ENCODE data around the gene SPACA4. TPM values are rescaled to one million over a fixed set of nuclear protein-coding genes. Genes with fewer than 3 reads are reported as not detected.

SPACA4 gene
- total and polyA plus RNA-seq, 9 of the 15 experiments (the other 6 are each of a cell fraction or from before 2014, with no cell fraction given), result not detected

GRCh38 chr19:48637948-48638830 lies 31.6 kb downstream of the SPACA4 start (continued):
- TF ChIP-seq GTF2B (IDR thresholded peaks at IDR 0.05; ENCODE audit: extremely low read depth, insufficient read length), result no peak
- peak; percentile 41; the same call in 1 of the 2 replicates for TF ChIP-seq ESRRA (IDR thresholded peaks at IDR 0.05; ENCODE audit: borderline replicate concordance, low read depth)
- 0 out of 2 replicates have a peak, but pooled peaks have one; percentile 8 for TF ChIP-seq C11orf30 (IDR thresholded peaks at IDR 0.05; ENCODE audit: low read depth)
- peak; percentile 29 for TF ChIP-seq POLR2B (IDR thresholded peaks at IDR 0.05; ENCODE audit: low read depth, partially characterized antibody)
- TF ChIP-seq RNF2 (IDR thresholded peaks at IDR 0.05), result peak; percentile 63
- TF ChIP-seq MAFF (IDR thresholded peaks at IDR 0.05; ENCODE audit: low read length), result peak; percentile 72
- TF ChIP-seq, protein P1, sequence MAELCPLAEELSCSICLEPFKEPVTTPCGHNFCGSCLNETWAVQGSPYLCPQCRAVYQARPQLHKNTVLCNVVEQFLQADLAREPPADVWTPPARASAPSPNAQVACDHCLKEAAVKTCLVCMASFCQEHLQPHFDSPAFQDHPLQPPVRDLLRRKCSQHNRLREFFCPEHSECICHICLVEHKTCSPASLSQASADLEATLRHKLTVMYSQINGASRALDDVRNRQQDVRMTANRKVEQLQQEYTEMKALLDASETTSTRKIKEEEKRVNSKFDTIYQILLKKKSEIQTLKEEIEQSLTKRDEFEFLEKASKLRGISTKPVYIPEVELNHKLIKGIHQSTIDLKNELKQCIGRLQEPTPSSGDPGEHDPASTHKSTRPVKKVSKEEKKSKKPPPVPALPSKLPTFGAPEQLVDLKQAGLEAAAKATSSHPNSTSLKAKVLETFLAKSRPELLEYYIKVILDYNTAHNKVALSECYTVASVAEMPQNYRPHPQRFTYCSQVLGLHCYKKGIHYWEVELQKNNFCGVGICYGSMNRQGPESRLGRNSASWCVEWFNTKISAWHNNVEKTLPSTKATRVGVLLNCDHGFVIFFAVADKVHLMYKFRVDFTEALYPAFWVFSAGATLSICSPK (IDR thresholded peaks at IDR 0.05; ENCODE audit: borderline replicate concordance), result peak; percentile 89; the same call in 1 of the 2 replicates
- TF ChIP-seq ZEB2 (IDR thresholded peaks at IDR 0.05), result peak; percentile 27; the same call in 1 of the 2 replicates
- TF ChIP-seq DMBX1 (CRISPR knock-in tag; IDR thresholded peaks at IDR 0.05; ENCODE audit: borderline replicate concordance), result no peak
- TF ChIP-seq ZC3H8 (IDR thresholded peaks at IDR 0.05), result 0 out of 2 replicates have a peak, but pooled peaks have one; percentile 16
- TF ChIP-seq ETV1 (tag; conservative IDR thresholded peaks at IDR 0.05; ENCODE audit: low read depth), result peak; percentile 33; the same call in 1 of the 2 replicates
- peak; percentile 65 for TF ChIP-seq E2F8 (IDR thresholded peaks at IDR 0.05; ENCODE audit: low read depth, partially characterized antibody)
- TF ChIP-seq CBFA2T3 (IDR thresholded peaks at IDR 0.05), result 0 out of 2 replicates have a peak, but pooled peaks have one; percentile 4
- TF ChIP-seq ZNF740 (CRISPR knock-in tag; IDR thresholded peaks at IDR 0.05), result peak; percentile 99
- TF ChIP-seq ZNF740 (tag; IDR thresholded peaks at IDR 0.05), result peak in 1 of 2 experiments; percentile 99; a peak in 2 of 4 replicates
- no peak for TF ChIP-seq ZFPM2 (CRISPR knock-in tag; IDR thresholded peaks at IDR 0.05)
- TF ChIP-seq RBM22 (IDR thresholded peaks at IDR 0.05; ENCODE audit: low read depth, low read length, poor library complexity, severe bottlenecking), result no peak
- no peak for TF ChIP-seq PURB (CRISPR knock-in tag; IDR thresholded peaks at IDR 0.05; ENCODE audit: low read depth)
- TF ChIP-seq SP1 (CRISPR knock-in tag; IDR thresholded peaks at IDR 0.05), result peak; percentile 60
- 0 out of 2 replicates have a peak, but pooled peaks have one; percentile 22 for TF ChIP-seq OTX1 (CRISPR knock-in tag; IDR thresholded peaks at IDR 0.05)
